Skin epidermis (tissue), 12 donors: ENCODE measurements around the gene CRYBB2.
"Not testable (repeated sequence)": the region's sequence is repeated elsewhere in the genome, so short reads cannot be mapped to it uniquely, and the experiment has no call there.

Source experiments
- H3K27ac ChIP-seq, 21 experiments: fragments of 200-600 bp; sonication (generic) in 11 of 21; one replicate each; pipeline ENCODE4 v1.5.0; 2020; ENCODE audit warnings: mild to moderate bottlenecking in 3 of 21, inconsistent platforms in 2 of 21, moderate library complexity in 2 of 21
- H3K4me3 ChIP-seq, 7 experiments: fragments of 200-600 bp; sonication (generic) in 2 of 7; one replicate each; pipeline ENCODE4 v1.5.0; 2020; ENCODE audit warnings: inconsistent platforms in 2 of 7, mild to moderate bottlenecking in 2 of 7, moderate library complexity in 1 of 7

Gene CRYBB2

GRCh38 chr22:25228822-25229221 lies 9.4 kb downstream of the CRYBB2 start:
- Histone ChIP-seq H3K27ac (no peak overlapping the region), H3K4me3 (no peak overlapping the region)

GRCh38 chr22:25230760-25231159 lies 11.3 kb downstream of the CRYBB2 start:
- H3K27ac ChIP-seq, H3K4me3 ChIP-seq: not testable (repeated sequence)

GRCh38 chr22:25232301-25232700 lies 12.9 kb downstream of the CRYBB2 start:
- H3K4me3 ChIP-seq = no peak overlapping the region
- no peak overlapping the region for H3K27ac ChIP-seq

GRCh38 chr22:25233706-25234105 lies 14.3 kb downstream of the CRYBB2 start:
- H3K27ac ChIP-seq, H3K4me3 ChIP-seq: not testable (repeated sequence)

- H3K27ac ChIP-seq = no peak overlapping the region
- H3K4me3 ChIP-seq = no peak overlapping the region
Measured at GRCh38 chr22:25235547-25236290, 16.3 kb downstream of the CRYBB2 start.

GRCh38 chr22:25236417-25236816 lies 17.0 kb downstream of the CRYBB2 start:
- Histone ChIP-seq H3K27ac (no peak overlapping the region), H3K4me3 (no peak overlapping the region)

GRCh38 chr22:25237503-25237902 lies 18.1 kb downstream of the CRYBB2 start:
- H3K4me3 ChIP-seq = no peak overlapping the region
- H3K27ac ChIP-seq = no peak overlapping the region

GRCh38 chr22:25238058-25238457 lies 18.6 kb downstream of the CRYBB2 start:
- H3K4me3 ChIP-seq, H3K27ac ChIP-seq: not testable (repeated sequence)

GRCh38 chr22:25255169-25255568 lies 35.7 kb downstream of the CRYBB2 start:
- H3K4me3 ChIP-seq, H3K27ac ChIP-seq: not testable (repeated sequence)

- H3K27ac ChIP-seq = not testable (repeated sequence)
Measured at GRCh38 chr22:25267567-25267966, 48.1 kb downstream of the CRYBB2 start.

GRCh38 chr22:25268902-25269301 lies 49.5 kb downstream of the CRYBB2 start:
- not testable (repeated sequence) for H3K4me3 ChIP-seq, H3K27ac ChIP-seq

More at GRCh38 chr22:25267567-25267966, 48.1 kb downstream of the CRYBB2 start:
- H3K4me3 ChIP-seq = not testable (repeated sequence)

- H3K4me3 ChIP-seq, H3K27ac ChIP-seq: not testable (repeated sequence)
Measured at GRCh38 chr22:25270061-25270460, 50.6 kb downstream of the CRYBB2 start.

- H3K27ac ChIP-seq, H3K4me3 ChIP-seq: not testable (repeated sequence)
Measured at GRCh38 chr22:25273231-25273630, 53.8 kb downstream of the CRYBB2 start.

- not testable (repeated sequence) for H3K27ac ChIP-seq, H3K4me3 ChIP-seq
Measured at GRCh38 chr22:25273928-25274327, 54.5 kb downstream of the CRYBB2 start.

GRCh38 chr22:25280118-25280517 lies 60.7 kb downstream of the CRYBB2 start:
- H3K4me3 ChIP-seq, H3K27ac ChIP-seq: not testable (repeated sequence)
